Activated CD8-positive, alpha-beta memory T cell treated with anti-CD3 and anti-CD28 coated beads, Interleukin-2, amount 50 U/mL, for 4 hours (primary cell): ENCODE measurements around the gene POLR2E.

ENCODE experiments used
- DNase-seq: peaks from one replicate; pipeline ENCODE4 v3.0.0-alpha.2; 2020

The POLR2E gene

DNA sequence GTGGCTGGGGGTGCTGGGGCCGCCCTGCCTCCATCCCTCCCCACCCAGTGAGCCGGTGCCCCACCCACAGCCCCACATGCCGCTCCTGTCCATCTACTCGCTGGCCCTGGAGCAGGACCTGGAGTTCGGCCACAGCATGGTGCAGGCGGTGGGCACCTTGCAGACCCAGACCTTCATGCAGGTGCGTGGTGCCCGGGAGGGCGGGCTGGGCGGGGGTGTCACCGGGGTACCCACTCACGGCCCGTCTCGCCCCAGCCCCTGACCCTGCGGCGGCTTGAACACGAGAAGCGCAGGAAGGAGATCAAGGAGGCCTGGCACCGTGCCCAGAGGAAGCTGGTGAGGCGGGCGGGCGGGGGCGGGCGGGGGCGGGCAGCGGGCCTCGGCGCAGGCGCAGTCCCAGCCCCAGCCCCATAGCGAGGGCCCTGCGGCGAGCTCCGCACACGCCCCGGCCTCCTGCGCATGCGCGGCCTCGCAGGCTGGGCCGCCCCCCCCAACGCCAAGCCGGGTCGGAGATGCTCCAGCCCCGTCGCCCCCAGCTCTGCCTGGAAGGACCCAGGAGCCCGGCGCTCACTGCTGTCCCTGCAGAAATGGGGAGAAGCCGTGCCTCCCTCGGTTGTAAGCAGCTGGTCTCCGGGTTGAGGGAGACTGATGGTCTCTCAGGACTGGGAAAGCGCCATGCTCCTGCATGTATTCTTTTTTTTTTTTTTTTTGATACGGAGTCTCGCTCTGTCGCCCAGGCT is 20.5 kb downstream of the POLR2E start:
- DNase-seq, result peak; percentile 93

DNA sequence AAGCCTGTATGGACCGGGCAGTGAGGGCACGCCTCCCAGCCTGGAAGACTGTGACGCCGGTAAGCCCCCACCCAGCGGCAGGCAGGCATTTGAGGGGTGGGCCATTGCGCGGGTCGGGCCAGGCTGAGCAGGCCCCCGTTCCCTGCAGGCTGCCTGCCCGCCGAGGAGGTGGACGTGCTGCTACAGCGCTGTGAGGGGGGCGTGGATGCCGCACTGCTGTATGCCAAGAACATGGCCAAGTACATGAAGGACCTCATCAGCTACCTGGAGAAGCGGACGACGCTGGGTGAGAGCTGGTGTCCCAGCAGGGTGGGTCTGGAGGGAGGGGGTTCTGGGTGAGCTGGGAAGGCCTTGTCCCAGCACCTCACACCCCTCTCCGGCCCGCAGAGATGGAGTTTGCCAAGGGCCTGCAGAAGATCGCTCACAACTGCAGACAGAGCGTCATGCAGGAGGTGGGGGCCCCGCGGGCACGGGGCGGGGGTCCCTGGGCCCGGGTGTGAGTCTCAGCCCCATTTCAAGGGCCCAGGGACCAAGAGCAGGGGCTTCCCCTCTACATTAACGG is 21.1 kb downstream of the POLR2E start:
- peak; percentile 25 for DNase-seq

DNA sequence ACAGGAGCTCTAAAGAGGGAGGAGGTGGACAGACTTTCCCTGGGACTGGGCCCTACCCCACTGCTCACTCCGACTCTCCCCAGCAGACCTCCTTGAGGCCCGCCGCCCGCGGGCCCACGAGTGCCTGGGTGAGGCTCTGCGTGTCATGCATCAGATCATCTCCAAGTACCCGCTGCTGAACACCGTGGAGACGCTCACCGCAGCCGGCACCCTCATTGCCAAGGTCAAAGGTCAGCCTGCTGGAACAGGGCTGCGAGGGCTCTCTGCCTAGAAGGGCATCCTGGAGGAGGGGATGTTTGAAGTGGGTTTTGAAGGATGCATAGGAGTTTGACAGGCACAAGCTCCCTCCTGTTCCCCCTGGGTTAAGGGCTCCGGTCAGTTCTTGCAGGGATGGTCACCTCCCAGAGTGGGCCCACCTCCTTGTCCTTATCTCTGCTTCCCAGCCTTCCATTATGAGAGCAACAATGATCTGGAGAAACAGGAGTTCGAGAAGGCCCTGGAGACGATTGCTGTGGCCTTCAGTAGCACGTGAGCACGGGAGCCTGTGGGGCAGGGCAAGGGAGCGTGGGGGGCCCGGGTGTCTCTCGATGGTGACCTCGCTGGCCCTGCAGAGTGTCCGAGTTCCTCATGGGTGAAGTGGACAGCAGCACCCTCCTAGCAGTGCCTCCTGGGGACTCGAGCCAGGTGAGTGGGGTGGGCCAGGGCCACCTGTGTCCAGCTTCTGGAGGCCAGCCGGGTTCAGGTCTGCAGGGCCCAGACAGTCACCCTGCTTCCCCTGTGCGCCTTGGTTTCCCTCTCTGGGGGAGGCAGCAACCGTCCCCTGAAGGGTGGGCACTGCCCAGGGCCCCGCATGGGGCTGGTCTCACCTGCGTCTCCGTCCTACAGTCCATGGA is 21.9 kb downstream of the POLR2E start:
- DNase-seq, result peak; percentile 27

DNA sequence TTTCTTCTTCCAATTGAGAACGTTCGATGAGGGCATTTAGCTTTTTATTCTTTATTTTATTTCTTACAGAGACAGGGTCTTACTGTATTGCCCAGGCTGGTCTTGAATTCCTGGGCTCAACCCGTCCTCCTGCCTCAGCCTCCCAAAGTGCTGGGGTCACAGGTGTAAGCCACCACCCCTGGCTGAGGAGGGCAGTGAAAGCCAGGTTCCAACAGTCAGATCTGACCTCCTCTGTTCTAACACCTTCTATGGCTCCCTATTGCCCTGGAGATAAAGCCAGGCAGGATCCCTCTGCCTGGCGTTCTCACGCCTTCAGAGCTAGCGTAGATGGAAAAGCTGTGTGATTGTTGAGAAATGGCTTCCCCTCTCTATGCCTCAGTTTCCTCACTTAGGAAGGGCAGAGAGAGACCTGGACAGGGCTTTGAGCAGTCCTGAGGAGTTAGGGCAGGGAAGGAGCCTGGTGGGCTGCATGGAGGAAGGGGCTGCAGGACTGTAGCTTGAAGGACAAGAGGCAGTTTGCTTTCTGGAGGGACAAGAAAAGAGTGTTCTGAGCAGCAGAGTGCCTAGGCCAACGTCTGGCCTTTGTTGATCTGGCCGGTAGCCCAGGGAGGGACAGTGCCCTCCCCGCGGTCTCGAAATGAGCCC is 22.7 kb downstream of the POLR2E start:
- DNase-seq, result no peak

DNA sequence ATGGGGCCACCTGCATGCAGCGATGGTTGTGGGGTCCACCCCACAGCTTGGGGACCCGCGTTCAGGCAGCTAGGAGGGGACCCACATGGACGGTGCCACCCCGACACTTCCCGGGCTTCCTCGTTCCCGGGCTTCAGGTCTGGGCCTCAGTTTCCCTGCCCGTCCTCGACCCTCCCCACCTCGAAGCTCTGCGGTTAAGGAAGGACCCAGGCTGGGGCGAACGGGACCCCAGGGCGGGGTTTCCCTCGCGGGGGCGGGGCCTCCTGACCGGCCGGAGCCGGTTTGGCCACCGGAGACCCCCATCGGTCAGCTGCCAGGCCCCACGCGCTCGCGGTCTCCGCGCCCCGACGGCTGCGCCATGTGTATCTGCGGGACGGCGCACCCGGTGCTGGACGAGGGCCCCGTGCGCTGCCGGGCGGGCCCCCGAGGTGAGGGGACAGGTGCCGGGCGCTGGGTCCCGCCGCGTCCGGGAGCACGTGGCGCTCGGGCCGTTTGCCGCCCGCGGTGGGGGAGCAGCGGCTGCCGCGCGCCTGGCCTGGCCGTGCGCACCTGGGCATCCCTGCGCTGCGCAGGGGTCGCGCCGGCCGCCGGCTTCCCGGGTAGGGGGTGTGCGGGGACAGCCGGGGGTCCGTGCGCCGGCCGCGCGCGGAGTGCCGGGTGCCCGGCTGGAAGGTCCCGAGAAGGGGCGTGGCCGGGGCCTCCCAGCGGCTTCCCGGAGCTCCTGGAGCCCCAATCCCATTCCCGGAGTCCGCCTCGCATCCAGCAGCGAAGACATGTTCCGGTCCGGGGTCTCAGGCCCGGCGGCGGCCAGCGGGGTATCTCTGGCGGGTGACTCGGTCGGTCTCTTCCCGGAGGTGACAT is 24.0 kb downstream of the POLR2E start:
- DNase-seq, result no peak

DNA sequence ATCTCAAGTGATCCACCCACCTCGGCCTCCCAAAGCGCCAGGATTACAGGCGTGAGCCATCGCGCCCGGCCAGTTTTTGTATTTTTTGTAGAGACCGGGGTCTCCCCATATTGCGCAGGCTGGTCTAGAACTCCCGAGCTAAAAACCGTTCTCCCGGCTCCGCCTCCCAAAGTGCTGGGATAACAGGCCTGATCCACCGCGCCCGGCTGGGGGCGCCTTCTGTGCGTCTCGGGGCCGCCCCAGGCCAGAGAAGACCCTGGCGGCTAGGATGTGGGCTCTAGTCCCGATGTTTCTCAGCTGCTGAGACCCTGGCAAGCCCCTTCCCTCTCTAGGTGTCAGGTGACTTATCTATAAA is 24.6 kb downstream of the POLR2E start:
- DNase-seq, result no peak

DNA sequence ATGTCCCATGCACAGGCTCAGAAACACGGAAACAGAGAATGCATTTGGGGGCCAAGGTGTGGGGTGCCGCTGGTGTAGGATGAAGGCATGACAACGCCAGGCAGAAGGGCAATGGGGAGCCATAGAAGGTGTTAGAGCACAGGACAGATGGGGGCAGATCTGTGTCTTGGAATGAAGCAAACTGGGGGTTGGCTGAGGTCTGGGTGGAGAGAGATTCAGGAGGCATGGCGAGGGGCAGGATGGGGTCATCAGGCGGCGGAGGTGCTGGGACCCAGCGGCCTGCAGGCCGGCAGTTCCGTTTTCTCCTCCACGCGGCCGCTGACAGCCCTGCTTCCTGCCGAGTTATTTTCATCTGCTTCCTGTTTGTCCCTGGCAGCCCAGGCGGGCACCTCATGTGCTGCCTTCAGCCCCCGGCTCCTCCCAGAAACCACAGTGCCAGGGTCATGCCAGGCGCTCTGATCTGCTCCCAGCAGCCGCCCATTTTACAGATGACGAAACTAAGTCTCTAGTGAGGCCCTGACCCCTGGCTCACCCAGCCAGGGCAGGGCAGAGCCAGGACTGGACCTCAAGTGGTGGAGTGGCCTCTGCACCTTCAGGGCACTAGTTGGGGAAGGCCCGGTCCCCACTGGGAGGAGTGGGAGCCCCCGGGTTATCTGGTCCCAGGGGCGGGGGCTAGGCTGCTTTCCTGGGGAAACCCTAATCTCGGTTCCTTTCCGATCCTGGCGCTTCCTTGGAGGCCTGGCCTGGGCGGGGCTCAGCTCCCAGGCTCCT is 26.0 kb downstream of the POLR2E start:
- peak; percentile 60 for DNase-seq

DNA sequence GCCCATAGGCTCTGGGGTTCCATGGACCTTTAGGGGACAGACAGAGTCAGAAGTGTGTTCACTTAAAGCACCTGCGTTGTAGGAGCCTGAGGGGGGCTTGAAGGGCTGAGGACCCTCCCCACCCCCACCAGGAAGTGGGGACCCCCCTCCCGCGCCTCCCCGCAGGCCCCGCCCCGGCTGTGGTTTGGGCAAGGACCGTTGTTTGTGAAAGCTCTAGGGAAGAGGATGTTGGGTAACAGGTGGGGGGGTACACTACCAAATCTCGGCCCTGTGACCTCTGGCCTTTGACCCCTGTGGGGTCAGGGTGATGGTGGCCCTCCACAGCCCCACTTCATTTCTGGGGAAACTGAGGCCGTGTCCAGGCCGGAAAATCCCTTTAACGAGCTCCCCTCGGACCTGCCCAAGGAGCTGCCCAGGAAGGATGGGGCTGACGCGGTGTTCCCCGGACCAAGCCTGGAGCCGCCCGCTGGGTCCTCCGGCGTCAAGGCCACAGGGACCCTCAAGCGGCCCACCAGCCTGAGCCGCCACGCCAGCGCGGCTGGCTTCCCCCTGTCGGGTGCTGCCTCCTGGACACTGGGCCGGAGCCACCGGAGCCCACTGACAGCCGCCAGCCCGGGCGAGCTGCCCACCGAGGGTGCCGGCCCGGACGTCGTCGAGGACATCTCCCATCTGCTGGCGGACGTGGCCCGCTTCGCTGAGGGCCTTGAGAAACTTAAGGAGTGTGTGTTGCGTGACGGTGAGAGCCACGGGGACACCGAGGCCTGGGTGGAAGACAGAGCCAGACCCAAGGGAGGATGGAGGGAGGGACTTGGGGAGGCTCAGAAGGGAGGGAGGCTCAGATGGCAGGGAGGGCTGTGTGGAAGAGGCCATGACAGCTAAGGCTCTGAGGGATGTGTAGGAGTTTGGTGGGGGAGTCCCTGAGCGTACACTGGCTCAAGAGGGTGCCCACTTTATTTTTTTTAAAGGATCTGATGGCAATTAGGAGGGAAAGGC is 26.9 kb downstream of the POLR2E start:
- DNase-seq, result peak; percentile 72

DNA sequence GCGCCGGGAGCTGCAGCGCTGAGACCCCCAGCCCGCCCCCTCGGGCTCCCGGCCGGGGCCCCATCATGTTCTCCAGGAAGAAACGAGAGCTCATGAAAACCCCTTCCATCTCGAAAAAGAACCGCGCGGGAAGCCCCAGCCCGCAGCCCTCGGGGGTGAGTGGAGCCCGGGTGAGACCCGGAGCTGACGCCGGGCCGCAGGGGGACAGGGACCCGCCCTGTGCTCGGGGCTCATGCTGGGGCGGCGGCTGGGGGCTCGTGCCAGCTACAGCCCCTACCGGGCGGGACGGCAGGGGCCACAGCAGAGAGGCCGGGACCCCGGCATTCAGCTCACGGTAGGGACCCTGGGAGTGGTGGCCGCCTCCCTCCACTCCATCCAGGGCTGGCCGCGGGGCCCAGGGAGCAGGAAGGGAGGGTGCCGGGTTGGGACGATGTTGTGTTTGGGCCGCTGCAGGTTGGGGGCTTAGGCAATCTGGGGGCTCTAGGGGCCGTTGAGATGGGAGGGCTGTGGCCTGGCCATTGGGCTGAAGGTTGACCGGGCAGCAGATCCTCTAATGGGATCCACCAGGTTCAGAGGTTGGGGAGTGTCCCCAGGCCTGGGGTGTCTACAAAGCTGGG is 27.7 kb downstream of the POLR2E start:
- DNase-seq, result no peak

DNA sequence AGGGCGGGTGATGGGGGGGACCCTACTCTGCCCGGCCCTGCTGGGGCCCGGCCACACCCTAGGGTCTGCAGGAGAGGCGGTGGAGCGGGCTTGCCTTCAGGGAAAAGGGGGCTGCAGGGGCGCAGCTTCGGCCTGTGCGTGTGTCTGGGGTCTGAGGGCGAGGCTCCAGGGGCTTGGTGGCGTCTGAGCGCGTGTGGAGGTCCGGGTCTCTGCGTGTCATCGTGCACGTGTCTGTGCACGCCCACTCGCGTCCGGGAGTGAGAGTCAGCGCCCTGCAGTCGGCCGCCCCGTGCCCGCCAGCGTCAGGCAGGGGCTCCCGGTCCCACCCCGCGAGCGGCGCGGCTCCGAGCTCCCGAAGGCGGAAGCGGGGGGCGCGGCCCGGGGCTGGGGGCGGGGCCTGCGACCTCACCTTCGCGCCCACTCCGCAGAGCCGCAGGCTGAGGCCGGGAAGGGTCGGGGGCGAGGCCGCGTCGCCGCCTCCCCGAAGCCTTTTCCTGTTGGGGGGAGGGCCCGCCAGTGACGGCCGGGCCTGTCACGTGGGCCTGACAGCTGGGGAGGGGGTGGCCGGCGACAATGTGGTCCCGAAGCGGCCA is 28.3 kb downstream of the POLR2E start, which contains the start of gene ARHGAP45:
Gene ARHGAP45 (plus strand): TSS at position 420 of the 593 bp plus-strand sequence. CDS start 239 bp downstream, outside the sequence.
- peak; percentile 89 for DNase-seq

DNA sequence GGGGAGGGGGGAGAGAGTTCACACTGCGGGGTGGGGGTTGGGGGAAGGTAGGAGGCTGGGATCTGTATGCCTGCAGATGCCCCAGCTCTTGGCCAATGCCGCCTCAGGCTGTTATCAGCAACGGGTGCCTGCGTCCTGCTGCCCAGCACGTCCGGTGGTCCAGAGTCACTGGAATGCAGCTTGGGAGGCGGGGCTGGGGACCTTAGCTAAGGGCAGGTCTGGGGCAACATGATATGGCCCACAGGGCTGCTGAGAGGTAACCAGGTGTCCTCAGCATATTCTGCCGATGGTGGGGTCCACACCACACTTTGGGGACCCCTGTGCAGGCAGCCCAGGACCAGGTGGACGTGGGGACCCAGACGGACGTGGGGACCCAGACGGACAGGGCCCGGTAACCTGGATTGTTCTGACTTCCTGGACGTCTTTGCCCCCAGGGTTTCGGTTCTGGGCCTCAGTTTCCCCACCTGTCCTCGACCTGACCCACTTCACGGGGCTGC is 28.9 kb downstream of the POLR2E start:
- no peak for DNase-seq

DNA sequence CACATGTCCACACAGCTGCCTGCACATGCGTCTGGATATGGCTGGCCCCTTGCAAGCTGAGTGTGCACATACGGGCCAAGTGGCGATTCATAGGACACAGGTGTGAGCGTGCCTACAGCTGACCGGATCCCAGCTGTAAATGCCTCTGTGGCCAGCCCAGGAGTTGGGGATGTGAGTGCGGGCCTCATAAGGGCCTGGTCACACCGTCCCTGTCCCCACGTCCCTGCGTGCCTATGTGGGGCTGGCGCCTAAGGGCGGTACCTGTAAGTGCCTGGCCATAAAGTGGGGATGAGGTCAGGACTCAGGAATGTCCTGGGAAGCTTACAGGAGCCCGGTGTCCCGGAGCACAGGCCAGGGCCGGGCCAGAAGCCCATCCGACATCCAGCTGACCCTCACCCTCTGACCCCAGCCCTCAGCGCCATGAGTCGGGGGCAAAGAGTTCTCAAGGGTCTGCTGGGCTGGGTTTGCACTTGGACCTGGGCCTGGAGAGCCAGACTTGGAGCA is 29.5 kb downstream of the POLR2E start:
- no peak for DNase-seq

DNA sequence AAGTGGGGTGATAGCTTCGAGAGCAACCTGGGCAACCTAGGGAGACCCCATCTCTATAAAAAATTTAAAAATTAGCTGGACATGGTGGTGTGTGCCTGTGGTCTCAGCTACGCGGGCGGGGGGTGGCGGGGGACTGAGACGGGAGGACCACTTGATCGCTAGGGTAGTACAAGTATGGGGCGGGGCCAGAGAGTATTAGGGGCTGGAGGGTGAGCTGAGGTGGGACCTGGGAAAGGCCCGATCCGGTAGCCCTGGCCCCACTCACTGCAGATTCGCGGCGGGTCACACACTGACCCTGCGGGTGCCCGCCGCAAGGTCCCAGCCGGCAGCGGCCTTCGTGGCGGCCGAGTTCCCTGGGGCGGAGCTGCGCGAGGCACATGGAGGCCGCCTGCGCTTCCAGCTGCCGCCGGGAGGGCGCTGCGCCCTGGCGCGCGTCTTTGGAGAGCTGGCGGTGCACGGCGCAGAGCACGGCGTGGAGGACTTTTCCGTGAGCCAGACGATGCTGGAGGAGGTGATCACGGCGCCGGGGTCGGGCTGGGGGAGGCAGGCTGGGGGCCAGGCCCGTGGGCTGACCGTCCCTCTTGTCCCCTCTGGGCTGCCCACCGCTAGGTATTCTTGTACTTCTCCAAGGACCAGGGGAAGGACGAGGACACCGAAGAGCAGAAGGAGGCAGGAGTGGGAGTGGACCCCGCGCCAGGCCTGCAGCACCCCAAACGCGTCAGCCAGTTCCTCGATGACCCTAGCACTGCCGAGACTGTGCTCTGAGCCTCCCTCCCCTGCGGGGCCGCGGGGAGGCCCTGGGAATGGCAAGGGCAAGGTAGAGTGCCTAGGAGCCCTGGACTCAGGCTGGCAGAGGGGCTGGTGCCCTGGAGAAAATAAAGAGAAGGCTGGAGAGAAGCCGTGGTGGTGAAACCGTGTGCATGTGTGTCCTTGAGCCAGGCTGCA is 30.2 kb downstream of the POLR2E start:
- DNase-seq, result peak; percentile 76

DNA sequence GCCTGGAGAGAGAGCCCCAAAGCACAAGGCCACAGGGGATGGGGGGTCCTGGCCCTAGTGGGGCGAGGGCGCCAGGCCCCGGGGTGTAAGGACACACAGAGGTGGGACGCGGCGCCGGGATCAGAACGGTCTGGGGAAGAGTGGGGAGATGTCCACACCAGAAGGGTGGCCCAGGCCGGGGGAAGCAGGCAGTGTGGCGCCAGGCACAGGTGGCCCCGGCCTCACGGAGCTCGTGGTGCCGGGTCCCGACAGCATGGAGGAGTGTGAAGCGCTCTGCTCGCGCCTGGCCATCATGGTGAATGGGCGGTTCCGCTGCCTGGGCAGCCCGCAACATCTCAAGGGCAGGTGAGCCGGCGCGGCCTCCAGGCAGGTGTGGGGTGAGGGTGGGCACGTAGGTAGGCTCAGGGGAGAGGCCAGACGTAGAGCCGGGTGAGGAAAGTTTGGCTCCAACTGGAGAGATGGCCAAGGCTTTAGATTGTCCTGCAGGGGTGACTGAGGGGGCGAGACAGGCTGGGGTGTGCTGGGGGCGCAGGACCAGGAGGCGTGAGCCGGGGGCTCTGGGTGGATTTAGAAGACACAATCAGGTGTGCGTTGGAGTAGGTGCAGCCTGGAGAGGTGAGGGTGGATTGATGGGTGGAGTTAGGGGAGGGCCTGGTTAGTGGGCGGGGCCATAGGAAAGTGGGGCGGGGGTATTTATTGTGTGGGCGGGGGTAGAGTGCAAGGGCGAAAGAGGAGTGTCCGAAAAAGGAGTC is 31.1 kb downstream of the POLR2E start:
- DNase-seq, result no peak

DNA sequence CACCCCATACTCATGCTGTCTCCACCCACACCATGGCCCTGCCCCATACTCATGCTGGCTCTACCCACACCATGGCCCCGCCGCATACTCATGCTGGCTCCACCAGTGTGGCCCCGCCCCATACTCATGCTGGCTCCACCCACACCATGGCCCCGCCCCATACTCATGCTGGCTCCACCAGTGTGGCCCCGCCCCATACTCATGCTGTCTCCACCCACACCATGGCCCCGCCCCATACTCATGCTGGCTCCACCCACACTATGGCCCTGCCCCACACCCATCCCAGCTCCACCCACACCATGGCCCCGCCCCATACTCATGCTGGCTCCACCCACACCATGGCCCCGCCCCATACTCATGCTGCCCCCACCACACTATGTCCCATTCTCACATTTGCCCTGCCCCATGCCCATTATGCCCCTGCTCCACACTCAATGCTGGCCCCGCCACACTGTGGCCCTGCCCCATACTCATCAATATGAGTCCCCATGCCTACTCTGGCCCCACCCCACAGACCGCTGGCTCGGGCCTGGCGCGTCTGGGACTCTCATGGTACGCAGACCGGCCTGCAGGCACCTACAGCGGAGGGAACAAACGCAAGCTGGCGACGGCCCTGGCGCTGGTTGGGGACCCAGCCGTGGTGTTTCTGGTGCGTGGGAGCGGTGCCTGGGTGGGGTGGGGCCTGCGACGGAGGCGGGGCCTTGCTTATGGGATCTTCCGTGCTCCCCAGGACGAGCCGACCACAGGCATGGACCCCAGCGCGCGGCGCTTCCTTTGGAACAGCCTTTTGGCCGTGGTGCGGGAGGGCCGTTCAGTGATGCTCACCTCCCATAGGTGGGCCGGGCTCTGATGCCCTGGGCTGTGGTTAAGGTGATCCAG is 31.9 kb downstream of the POLR2E start:
- no peak for DNase-seq
